ENCODE data around the gene CLDN2.

CLDN2 gene

DNA sequence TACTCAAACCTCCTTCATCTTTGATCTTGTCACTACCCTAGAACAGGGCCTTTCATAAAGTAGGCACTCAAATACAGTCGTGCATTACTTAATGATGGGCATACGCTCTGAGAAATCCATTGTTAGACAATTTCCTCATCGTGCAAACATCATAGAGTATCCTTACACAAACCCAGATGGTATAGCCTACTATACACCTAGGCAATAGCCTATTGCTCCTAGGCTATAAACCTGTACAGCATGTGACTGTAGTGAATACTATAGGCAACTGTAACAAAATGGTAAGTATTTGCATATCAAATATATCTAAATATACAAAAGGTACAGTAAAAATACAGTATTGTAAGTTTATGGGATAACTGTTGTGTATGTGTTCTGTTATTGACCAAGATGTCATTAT lies 31.9 kb downstream of the CLDN2 start:
- Histone ChIP-seq H3K27me3 (ENCODE audit: low read length) (no peaks in the 10 kb centered on the region), H3K9me3 (ENCODE audit: insufficient read depth, low read length) (no peaks in the 10 kb centered on the region), H4K20me1 (ENCODE audit: low read depth, low read length) (no peaks in the 10 kb centered on the region), H3F3A (ENCODE audit: insufficient read depth) (no peaks in the 10 kb centered on the region), H3K27ac (ENCODE audit: low read depth, low read length) (no peak overlapping the region), H3K4me3 (ENCODE audit: insufficient read depth, low read length, poor library complexity, severe bottlenecking) (no peak overlapping the region), H3K79me2 (ENCODE audit: insufficient read depth, low read length) (no peaks in the 10 kb centered on the region), H3K36me3 (ENCODE audit: low read length) (no peaks in the 10 kb centered on the region), H3K4me2 (ENCODE audit: low read depth, low read length, poor library complexity, severe bottlenecking) (no peak overlapping the region), H2AFZ (ENCODE audit: low read depth, low read length, severe bottlenecking) (no peak overlapping the region), H3K9ac (ENCODE audit: low read length) (no peak overlapping the region), H3K9me2 (replicated peaks; ENCODE audit: insufficient read depth, low read length) (no peaks in the 10 kb centered on the region)
- TF ChIP-seq EZH2phosphoT487 (conservative IDR thresholded peaks at IDR 0.05; ENCODE audit: low read length), result no peak

DNA sequence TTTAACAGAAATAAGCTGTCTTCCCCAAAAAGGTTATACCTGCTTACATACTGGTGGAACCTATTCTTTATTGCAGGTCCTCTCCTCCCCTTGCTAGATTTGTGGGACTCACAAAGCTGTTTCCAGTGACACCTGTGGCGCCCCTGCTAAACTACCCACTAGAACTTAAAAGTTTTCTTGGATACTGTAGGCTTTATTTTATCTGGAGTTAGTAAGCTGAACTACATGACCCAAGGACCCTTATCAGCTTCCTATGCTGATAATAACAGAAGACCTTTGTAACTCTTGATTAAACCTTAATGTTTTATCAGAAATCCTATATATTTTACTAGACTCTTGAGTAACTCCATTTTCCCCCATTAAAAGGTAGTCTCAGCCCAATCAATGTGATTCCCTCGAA lies 32.3 kb downstream of the CLDN2 start:
- Histone ChIP-seq H3K9me2 (replicated peaks; ENCODE audit: insufficient read depth, low read length) (no peaks in the 10 kb centered on the region), H3K27ac (ENCODE audit: low read depth, low read length) (no peak overlapping the region), H3K27me3 (ENCODE audit: low read length) (no peaks in the 10 kb centered on the region), H3F3A (ENCODE audit: insufficient read depth) (no peaks in the 10 kb centered on the region), H2AFZ (ENCODE audit: low read depth, low read length, severe bottlenecking) (no peak overlapping the region), H4K20me1 (ENCODE audit: low read depth, low read length) (no peaks in the 10 kb centered on the region), H3K79me2 (ENCODE audit: insufficient read depth, low read length) (no peaks in the 10 kb centered on the region), H3K4me2 (ENCODE audit: low read depth, low read length, poor library complexity, severe bottlenecking) (no peak overlapping the region), H3K36me3 (ENCODE audit: low read length) (no peaks in the 10 kb centered on the region), H3K9me3 (ENCODE audit: insufficient read depth, low read length) (no peaks in the 10 kb centered on the region), H3K4me3 (ENCODE audit: insufficient read depth, low read length, poor library complexity, severe bottlenecking) (no peak overlapping the region), H3K9ac (ENCODE audit: low read length) (no peak overlapping the region)
- TF ChIP-seq EZH2phosphoT487 (conservative IDR thresholded peaks at IDR 0.05; ENCODE audit: low read length), result no peak
- TF ChIP-seq, protein P1, sequence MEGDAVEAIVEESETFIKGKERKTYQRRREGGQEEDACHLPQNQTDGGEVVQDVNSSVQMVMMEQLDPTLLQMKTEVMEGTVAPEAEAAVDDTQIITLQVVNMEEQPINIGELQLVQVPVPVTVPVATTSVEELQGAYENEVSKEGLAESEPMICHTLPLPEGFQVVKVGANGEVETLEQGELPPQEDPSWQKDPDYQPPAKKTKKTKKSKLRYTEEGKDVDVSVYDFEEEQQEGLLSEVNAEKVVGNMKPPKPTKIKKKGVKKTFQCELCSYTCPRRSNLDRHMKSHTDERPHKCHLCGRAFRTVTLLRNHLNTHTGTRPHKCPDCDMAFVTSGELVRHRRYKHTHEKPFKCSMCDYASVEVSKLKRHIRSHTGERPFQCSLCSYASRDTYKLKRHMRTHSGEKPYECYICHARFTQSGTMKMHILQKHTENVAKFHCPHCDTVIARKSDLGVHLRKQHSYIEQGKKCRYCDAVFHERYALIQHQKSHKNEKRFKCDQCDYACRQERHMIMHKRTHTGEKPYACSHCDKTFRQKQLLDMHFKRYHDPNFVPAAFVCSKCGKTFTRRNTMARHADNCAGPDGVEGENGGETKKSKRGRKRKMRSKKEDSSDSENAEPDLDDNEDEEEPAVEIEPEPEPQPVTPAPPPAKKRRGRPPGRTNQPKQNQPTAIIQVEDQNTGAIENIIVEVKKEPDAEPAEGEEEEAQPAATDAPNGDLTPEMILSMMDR (IDR thresholded peaks at IDR 0.05; ENCODE audit: insufficient read depth, low read length, poor library complexity, severe bottlenecking), result no peak

DNA sequence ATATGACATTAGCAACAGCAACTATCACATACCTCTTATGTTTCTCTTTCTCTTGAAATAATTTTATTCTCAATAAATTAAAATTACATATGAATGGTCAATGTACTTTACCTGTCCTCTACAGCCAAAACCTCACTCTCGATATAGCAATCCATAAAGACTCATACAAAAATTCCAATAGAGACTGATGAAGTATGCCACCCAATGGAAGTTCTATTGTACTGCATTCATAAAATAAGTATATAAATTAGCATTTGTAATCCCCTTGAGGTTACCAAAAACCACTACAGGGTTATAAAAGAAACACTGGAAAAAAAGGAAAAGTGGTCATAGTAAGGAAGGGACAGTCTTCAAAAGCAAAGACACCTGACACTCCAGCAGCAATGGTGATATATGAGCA lies 32.8 kb downstream of the CLDN2 start:
- H2AFZ ChIP-seq (ENCODE audit: low read depth, low read length, severe bottlenecking), result no peak overlapping the region
- H4K20me1 ChIP-seq (ENCODE audit: low read depth, low read length), result no peaks in the 10 kb centered on the region
- TF ChIP-seq, protein P1 (IDR thresholded peaks at IDR 0.05; ENCODE audit: insufficient read depth, low read length, poor library complexity, severe bottlenecking), result no peak
- TF ChIP-seq EZH2phosphoT487 (conservative IDR thresholded peaks at IDR 0.05; ENCODE audit: low read length), result no peak
- H3K4me2 ChIP-seq (ENCODE audit: low read depth, low read length, poor library complexity, severe bottlenecking), result no peak overlapping the region
- H3K79me2 ChIP-seq (ENCODE audit: insufficient read depth, low read length), result no peaks in the 10 kb centered on the region
- no peaks in the 10 kb centered on the region for H3K9me2 ChIP-seq (replicated peaks; ENCODE audit: insufficient read depth, low read length)
- no peak overlapping the region for H3K9ac ChIP-seq (ENCODE audit: low read length)
- no peak overlapping the region for H3K4me3 ChIP-seq (ENCODE audit: insufficient read depth, low read length, poor library complexity, severe bottlenecking)
- no peaks in the 10 kb centered on the region for H3K9me3 ChIP-seq (ENCODE audit: insufficient read depth, low read length)
- no peaks in the 10 kb centered on the region for H3K36me3 ChIP-seq (ENCODE audit: low read length)
- no peaks in the 10 kb centered on the region for H3F3A ChIP-seq (ENCODE audit: insufficient read depth)
- H3K27ac ChIP-seq (ENCODE audit: low read depth, low read length), result no peak overlapping the region
- H3K27me3 ChIP-seq (ENCODE audit: low read length), result no peaks in the 10 kb centered on the region

DNA sequence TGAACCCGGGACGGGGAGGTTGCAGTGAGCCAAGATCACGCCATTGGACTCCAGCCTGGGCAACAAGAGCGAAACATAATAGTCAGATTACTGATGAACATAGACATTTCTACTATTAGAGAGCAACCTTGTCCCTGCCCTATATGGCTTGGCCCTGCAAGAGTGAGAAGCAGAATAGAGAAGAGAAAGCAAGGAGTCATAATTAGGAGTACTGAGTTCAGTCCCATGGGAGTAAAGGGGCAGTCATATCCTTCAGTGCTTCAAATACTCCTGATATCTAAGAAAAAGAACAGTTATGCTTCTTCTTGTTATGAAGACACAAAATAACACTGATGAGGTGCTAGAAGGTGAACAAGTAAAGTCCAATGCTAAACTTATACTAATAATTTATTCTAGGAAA lies 33.8 kb downstream of the CLDN2 start:
- H3K4me3 ChIP-seq (ENCODE audit: insufficient read depth, low read length, poor library complexity, severe bottlenecking), result no peak overlapping the region
- H3F3A ChIP-seq (ENCODE audit: insufficient read depth), result no peaks in the 10 kb centered on the region
- H3K79me2 ChIP-seq (ENCODE audit: insufficient read depth, low read length), result no peaks in the 10 kb centered on the region
- H3K9me3 ChIP-seq (ENCODE audit: insufficient read depth, low read length), result no peaks in the 10 kb centered on the region
- no peaks in the 10 kb centered on the region for H3K27me3 ChIP-seq (ENCODE audit: low read length)
- no peak overlapping the region for H2AFZ ChIP-seq (ENCODE audit: low read depth, low read length, severe bottlenecking)
- H3K9ac ChIP-seq (ENCODE audit: low read length), result no peak overlapping the region
- H3K36me3 ChIP-seq (ENCODE audit: low read length), result no peaks in the 10 kb centered on the region
- no peaks in the 10 kb centered on the region for H3K9me2 ChIP-seq (replicated peaks; ENCODE audit: insufficient read depth, low read length)
- TF ChIP-seq, protein P1 (IDR thresholded peaks at IDR 0.05; ENCODE audit: insufficient read depth, low read length, poor library complexity, severe bottlenecking), result no peak
- TF ChIP-seq EZH2phosphoT487 (conservative IDR thresholded peaks at IDR 0.05; ENCODE audit: low read length), result no peak
- no peak overlapping the region for H3K27ac ChIP-seq (ENCODE audit: low read depth, low read length)
- H4K20me1 ChIP-seq (ENCODE audit: low read depth, low read length), result no peaks in the 10 kb centered on the region
- H3K4me2 ChIP-seq (ENCODE audit: low read depth, low read length, poor library complexity, severe bottlenecking), result no peak overlapping the region
